HG03558 (cell line): ENCODE measurements around the gene CAMK2A.

Experiments used
- ATAC-seq: cut with Tn5 transposase; IDR thresholded peaks from one replicate; pipeline ENCODE4 v1.9.1; 2021; ENCODE audit warnings: moderate number of reproducible peaks; ENCODE audit not compliant: unreplicated experiment; ENCODE audit errors: extremely low read depth

Gene CAMK2A

DNA sequence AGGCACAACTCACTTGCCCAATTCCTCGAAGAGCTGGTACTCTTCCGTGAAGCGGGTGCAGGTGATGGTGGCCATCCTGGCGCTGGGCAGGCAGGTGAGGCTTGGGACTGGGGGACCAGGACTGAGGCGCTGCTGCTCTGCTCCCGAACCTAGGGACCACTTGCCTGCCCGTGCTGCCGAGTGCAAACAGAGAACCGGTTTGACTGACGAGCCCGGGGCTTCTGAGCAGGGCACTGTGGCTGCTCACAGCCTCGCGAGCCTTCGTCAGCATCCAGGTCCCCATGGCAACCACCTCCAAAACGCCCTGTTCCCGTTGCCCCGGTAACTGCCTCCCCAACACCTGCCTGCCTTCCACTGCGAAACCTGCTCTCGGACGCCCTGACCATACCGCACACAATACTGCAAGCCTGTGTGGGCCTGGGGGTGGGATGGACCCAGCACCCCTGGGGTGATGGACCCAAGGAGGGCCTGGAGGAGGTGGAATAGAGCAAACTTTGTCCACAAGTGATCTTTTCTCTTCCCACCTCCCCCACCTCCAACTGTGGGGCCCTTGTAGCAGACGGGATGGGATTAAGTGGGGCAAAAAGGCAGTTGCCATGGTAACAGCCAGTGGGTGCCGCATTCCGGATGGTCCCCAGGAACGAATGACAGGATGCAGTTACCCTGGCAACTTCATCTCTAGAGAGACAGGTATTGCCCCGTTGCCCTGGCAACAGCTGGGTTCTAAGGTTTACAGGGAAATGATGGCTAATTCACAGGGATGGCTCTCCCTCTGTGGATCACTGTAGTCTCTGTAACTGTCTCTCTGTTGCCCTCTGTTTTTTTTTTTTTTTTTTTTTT, at the start of gene CAMK2A:
TSS of gene CAMK2A (minus strand) at position 223 of the 840 bp plus-strand sequence. CDS start at position 75, 148 bp downstream.
- ATAC-seq: no peak

DNA sequence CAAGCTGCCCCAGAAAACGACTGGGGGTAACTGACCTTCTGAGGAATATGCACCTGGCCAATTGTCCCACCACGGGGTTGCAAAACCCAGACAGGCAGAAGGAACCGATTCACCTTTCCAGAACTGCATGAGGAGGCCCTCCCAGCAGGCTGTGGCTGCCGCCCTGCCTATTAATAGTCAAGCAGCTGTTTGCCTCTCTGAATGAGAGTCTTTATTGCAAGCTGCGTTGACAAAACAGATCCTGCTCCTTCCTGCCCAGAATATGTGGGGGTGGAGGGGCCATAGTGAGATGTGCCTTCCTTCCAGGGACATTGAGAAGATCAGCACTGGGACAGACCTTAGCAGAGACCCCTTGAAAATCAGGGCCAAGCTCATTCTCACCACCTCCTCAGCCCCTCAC, 49.6 kb upstream of the CAMK2A start:
- no peak for ATAC-seq

GRCh38 chr5:150338546-150338945, 49.0 kb upstream of the CAMK2A start:
- no peak for ATAC-seq

- ATAC-seq: no peak
Measured at GRCh38 chr5:150335778-150336177, 46.2 kb upstream of the CAMK2A start.

GRCh38 chr5:150333400-150333799, 43.8 kb upstream of the CAMK2A start:
- no peak for ATAC-seq

- no peak for ATAC-seq
Measured at GRCh38 chr5:150329881-150330876, 40.6 kb upstream of the CAMK2A start.

DNA sequence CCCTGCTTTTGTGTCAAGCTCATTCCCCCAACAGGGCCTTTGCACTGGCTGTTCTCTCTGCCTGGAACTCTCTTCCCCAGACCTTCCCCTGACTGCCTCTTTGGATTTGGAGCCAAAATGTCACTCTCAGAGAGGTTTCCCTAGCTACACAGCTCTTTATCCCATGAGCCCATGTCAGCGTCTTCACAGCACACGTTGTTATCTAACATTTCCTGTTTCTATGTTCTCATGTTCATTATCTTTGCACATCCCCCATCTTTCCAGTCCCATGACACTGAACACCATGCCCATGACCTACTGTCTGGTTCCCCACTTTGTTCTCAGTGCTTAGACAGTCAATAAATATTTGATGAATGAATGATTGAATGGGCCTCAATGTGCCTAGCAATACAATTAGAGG, 39.5 kb upstream of the CAMK2A start:
- no peak for ATAC-seq

- ATAC-seq: no peak
Measured at GRCh38 chr5:150328515-150328914, 38.9 kb upstream of the CAMK2A start.

GRCh38 chr5:150327139-150327538, 37.6 kb upstream of the CAMK2A start:
- no peak for ATAC-seq

- no peak for ATAC-seq
Measured at GRCh38 chr5:150326707-150327106, 37.1 kb upstream of the CAMK2A start.

GRCh38 chr5:150325426-150325825, 35.9 kb upstream of the CAMK2A start:
- no peak for ATAC-seq

DNA sequence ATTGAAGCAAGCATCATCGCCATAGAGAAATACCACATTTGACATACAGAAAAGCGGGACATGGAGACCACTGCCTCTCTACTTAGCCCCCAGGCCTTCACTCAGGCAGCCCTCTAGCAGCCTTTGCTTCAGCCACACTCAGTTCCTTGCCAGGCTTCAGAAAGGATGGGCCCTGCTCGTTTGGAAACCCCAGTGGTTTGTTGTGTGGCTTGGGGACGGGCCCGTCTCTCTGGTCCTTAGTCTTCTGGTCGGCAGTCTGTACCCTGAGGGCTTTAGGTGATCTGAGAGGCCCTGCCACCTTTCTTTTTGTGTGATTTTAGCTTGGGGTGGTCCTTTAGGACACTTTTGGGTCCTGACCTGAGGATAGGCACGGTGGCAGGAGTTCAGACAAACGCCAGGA, 34.2 kb upstream of the CAMK2A start:
- ATAC-seq: no peak

DNA sequence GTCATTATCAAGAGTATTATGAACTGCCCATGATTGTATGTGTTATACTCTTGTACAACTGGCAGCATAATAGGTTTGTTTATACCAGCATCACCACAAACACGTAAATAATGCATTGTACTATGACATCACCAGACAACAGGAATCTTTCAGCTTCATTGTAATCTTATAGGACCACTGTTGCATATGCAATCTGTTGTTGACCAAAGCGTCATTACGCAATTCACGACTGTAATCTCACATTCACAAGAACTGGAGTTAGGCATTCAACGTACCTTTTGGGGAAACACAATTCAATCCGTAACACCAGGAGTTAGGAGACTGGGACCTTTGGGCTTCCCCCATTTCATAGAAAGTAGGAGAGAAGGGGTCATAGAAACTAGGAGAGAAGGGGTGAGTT, 33.5 kb upstream of the CAMK2A start:
- ATAC-seq: no peak

DNA sequence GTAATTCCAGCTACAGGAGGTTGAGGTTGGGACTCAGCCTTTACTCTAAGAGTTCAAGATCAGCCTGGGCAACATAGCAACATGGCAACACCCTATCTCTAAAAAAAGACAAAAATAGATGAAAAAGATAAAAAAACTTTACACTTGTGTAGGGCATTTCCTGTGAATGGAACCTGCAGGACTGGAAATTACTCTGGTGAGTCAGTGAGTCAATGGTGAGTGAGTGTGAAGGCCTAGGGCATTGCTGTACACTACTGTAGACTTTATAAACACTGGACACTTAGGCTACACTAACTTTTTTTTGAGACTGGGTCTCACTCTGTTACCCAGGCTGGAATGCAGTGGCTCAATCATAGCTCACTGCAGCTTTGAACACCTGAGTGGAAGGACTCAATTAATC, 32.6 kb upstream of the CAMK2A start:
- no peak for ATAC-seq

DNA sequence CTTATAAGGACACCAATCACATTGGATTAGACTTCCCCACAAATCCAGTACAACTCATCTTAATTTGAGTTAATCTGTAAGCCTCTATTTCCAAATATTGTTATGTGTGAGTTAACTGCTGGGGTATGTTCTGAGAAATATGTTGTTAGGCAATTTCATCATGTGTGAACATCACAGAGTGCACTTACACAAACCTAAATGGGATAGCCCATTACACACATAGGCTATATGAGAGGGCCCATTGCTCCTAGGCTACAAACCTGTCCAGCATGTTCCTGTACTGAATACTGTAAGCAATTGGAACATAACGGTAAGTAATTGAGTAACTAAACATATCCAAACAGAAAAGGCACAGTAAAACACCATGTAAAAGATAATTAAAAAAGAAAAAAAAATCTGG, 32.2 kb upstream of the CAMK2A start:
- ATAC-seq: no peak

GRCh38 chr5:150321211-150321610, 31.6 kb upstream of the CAMK2A start:
- no peak for ATAC-seq

DNA sequence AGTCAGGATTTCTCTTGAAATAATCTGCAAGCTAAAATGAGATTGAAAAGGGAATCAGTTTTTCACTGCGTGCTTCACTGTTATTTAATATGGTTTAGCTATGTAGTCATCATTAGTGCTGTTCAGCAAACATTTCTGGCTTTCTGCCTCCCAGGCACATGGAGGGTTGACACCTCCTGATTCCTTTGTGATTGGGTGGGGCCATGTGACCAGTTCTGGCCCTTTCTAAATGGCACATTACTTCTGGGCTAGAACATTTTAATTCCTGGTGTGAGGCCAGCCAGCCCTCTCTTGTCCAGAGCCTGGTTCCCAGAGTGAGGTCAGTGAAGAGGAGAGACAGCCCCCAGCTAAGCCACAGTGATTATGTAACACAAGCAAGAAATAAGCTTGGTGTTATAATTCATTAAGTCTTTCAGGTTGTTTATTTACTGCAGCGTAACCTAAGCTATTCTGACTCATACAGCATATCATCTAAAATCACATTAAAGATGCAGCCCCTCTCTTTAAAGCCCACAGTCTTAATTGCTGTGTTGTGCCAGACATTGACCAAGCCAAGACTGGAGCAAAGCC, 30.6 kb upstream of the CAMK2A start:
- ATAC-seq: no peak

DNA sequence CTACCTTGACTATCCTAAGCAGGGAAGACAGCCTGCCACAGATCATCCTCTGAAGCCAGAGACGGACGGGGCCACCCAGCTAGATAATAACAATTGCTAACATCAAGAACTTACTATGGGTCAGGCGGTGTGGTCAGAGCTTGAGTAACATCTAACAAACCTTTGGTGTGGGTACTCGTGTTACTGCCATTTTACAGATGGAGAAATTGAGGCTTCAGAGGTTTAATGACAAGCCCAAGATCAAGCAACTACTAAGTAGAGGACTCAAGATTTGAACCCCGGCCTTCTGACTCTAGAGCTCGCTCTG, 29.9 kb upstream of the CAMK2A start:
- no peak for ATAC-seq

- no peak for ATAC-seq
Measured at GRCh38 chr5:150318613-150319483, 29.3 kb upstream of the CAMK2A start.
